GM10248 (cell line): ENCODE data around the gene PLOD3.

ENCODE experiments used
- CTCF ChIA-PET: fragments of 300-600 bp; sonication (Branson Sonifier 250); formaldehyde crosslinking; extraction: SDS; loops from one replicate; lab custom pipeline; 2021; ENCODE audit warnings: antibody characterized with exemption; lab: Yijun Ruan, JAX
- POLR2A ChIA-PET: fragments of 350-650 bp; sonication (Branson Sonifier 250); formaldehyde crosslinking; extraction: SDS; loops from one replicate; lab custom pipeline; 2020; ENCODE audit warnings: antibody characterized with exemption; lab: Yijun Ruan, JAX
- DNase-seq: peaks from one replicate; pipeline ENCODE4 v3.0.0; 2012; ENCODE audit errors: extremely low spot score
- CTCF ChIP-seq: IDR thresholded peaks from 2 replicates; pipeline ENCODE4 v1.5.1; 2012; ENCODE audit warnings: mild to moderate bottlenecking, low read depth; ENCODE audit errors: extremely low read depth, missing control alignments, control extremely low read depth

The PLOD3 gene

DNA sequence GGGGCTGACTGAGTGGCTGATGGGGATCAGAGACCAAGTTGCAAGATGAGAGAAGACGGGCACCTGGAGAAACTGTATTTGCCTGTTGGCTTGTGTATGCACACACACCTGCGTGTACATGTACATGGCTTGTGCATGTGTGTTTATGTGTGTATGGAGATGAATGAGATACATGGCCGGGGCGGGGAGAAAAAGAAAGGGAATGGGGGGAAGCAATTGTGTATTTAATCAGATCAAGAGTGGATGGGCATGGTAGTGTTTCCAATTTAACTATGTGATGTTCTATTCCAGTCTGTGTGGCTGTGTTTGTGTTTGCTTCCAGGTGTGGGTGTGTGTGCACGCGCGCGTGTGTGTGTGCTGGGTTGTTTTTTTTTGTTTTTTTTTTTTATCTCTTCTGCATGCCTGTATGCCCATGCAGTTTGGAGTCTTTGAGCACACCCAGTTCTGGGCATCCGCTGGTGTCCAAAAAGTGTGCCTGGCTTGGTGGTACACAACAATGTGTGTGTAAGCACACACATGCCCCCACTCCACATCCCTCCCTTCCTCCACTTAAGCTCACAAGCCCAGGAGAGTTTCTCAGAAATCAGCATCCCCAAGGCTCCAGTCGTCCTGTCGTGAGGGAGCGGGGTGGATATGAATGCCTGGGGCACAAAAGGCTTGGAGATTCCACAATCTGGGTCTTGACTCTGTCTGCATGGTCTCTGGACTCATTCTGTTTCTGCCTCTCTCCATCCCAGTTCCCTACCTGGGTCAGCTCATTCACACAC, 49.6 kb downstream of the PLOD3 start:
- no peak for TF ChIP-seq CTCF
- ChIA-PET CTCF (interaction anchor here (0.6 to 1.6 kb wide), 5 partner anchors 10 to 27 kb away, joined by 3 to 14 read pairs (median 4); no protein-coding TSS in a partner anchor), POLR2A (no interaction called here)
- DNase-seq: no peak

DNA sequence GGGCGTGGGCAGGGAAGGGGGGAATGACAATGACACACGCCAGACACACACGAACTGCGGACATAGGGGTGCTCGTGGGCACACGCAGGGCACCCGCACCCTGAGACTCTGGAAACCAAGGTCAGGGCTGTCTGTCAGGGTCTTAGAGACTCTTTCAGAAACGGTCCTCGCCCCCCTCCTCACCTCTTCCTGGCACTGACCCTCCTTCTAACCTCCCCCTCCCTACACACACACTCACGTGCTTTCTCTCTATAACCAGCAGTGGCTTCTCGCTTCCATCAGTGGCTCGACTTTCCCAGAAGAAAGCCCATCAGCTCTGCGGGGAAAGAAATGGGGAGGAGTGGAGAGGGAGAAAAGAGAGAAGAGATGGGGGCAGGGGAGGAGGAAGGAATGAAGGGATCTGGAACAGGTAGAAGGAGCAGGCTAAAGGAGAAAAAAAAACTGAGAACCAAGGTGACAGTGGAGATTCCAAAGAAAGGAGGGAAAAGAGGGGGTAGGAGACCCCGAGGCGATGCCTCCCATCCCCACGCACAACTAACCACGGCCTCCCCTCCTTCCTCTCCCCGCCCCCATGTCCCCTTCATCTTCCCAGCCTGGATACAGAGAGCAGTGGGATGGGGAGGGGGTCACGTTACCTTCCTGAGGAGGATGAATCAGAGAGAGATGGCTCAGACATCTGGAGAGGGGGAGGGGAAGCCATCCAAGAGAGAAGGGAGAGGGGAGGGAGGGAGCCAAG, 50.3 kb downstream of the PLOD3 start:
- TF ChIP-seq CTCF: no peak
- CTCF ChIA-PET: interaction anchor here (2.2 kb wide), 1 partner anchor 23 kb away, joined by 13 read pairs; no protein-coding TSS in a partner anchor
- POLR2A ChIA-PET: no interaction called here
- DNase-seq: no peak

GRCh38 chr7:101166648-101166908, 50.8 kb downstream of the PLOD3 start:
- CTCF ChIA-PET: interaction anchor here (2.2 kb wide), 1 partner anchor 22 kb away, joined by 13 read pairs; no protein-coding TSS in a partner anchor
- POLR2A ChIA-PET: no interaction called here
- no peak for DNase-seq
- TF ChIP-seq CTCF: no peak

GRCh38 chr7:101165958-101166647, 51.3 kb downstream of the PLOD3 start:
- DNase-seq: no peak
- no peak for TF ChIP-seq CTCF
- ChIA-PET POLR2A (interaction anchor here (0.6 kb wide), 1 partner anchor 70 kb away, joined by 3 read pairs; no protein-coding TSS in a partner anchor), CTCF (interaction anchor here (1.0 to 2.2 kb wide), 7 partner anchors 9 to 116 kb away, joined by 3 to 13 read pairs (median 4); no protein-coding TSS in a partner anchor)

GRCh38 chr7:101165075-101165957, 52.1 kb downstream of the PLOD3 start, which contains the start of gene VGF:
TSS of gene VGF (minus strand) at chr7:101165569. CDS start at chr7:101164843, 726 bp downstream.
- ChIA-PET POLR2A (interaction anchor here (0.6 to 0.7 kb wide), 2 partner anchors 11 to 70 kb away, joined by 3 read pairs; partner anchors contain the start of gene AP1S1), CTCF (interaction anchor here (1.0 to 2.2 kb wide), 7 partner anchors 8 to 117 kb away, joined by 3 to 13 read pairs (median 4); no protein-coding TSS in a partner anchor)
- TF ChIP-seq CTCF: no peak
- peak; percentile 97 for DNase-seq
